ENCODE results near the gene FCAMR. TPM values are rescaled to one million over a fixed set of nuclear protein-coding genes. Genes with fewer than 3 reads are reported as not detected.

FCAMR gene
- total RNA-seq, 1 donor from 2014 or later, result not detected

DNA sequence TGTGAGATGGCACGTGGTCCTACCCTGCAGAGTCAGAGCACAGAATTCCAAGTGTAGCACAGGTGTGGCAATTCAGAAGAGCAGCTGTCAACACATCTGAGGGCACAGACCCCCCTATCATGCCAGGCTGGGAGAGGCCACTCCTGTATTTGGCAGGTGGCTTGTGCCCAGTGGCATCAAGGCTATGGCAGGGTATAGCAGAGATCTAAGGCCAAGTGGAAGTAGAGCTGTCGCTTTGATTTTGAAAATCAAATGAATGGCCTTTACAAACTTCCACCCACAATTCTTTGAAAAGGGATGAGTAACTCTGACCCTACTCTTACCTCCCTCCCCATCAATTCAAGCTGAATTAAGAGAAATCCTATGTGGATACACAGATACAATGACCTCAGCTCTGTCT is 48.9 kb upstream of the FCAMR start:
- H3K27me3 Mint-ChIP-seq (ENCODE audit: low read depth, unreplicated experiment), result peaks cover 5% of the 10 kb centered on the region
- H3K36me3 Mint-ChIP-seq (ENCODE audit: low read depth, unreplicated experiment), result no peaks in the 10 kb centered on the region
- Histone ChIP-seq H3K4me2 (ENCODE audit: low read length) (no peak overlapping the region), H3K4me3 (ENCODE audit: insufficient read depth, low read depth, low read length) (no peak overlapping the region), H4K20me1 (ENCODE audit: insufficient read depth, low read length) (no peaks in the 10 kb centered on the region), H3K9me3 (ENCODE audit: insufficient read depth, low read depth, low read length) (no peaks in the 10 kb centered on the region), H3K36me3 (ENCODE audit: insufficient read depth, low read length) (no peaks in the 10 kb centered on the region), H3K27ac (ENCODE audit: low read depth, low read length) (no peak overlapping the region), H3K9ac (ENCODE audit: low read length) (no peak overlapping the region), H3K79me2 (ENCODE audit: insufficient read depth, low read length) (no peaks in the 10 kb centered on the region), H3K27me3 (ENCODE audit: insufficient read depth, low read length) (no peaks in the 10 kb centered on the region), H2AFZ (ENCODE audit: low read depth, low read length) (no peak overlapping the region), H3K4me1 (ENCODE audit: insufficient read depth, low read length) (peaks cover 22% of the 10 kb centered on the region)
- TF ChIP-seq EZH2 (IDR thresholded peaks at IDR 0.05; ENCODE audit: insufficient read depth, low read length), result no peak
- no peak overlapping the region for H3K27ac Mint-ChIP-seq (ENCODE audit: unreplicated experiment)
- no peaks in the 10 kb centered on the region for H3K9me3 Mint-ChIP-seq (ENCODE audit: unreplicated experiment)
- DNase-seq (ENCODE audit: low read depth), result no peak
- FAIRE-seq, result no peak
- peaks cover 14% of the 10 kb centered on the region for H3K4me1 Mint-ChIP-seq (ENCODE audit: low read depth, unreplicated experiment)
- H3K4me3 Mint-ChIP-seq (ENCODE audit: unreplicated experiment), result no peak overlapping the region

GRCh38 chr1:207018707-207019106 is 48.4 kb upstream of the FCAMR start:
- Mint-ChIP-seq H3K27ac (ENCODE audit: unreplicated experiment) (no peak overlapping the region), H3K4me1 (ENCODE audit: low read depth, unreplicated experiment) (peaks cover 11% of the 10 kb centered on the region), H3K4me3 (ENCODE audit: unreplicated experiment) (no peak overlapping the region), H3K9me3 (ENCODE audit: unreplicated experiment) (no peaks in the 10 kb centered on the region), H3K36me3 (ENCODE audit: low read depth, unreplicated experiment) (no peaks in the 10 kb centered on the region), H3K27me3 (ENCODE audit: low read depth, unreplicated experiment) (peaks cover 5% of the 10 kb centered on the region)
- Histone ChIP-seq H3K4me1 (ENCODE audit: insufficient read depth, low read length) (peaks cover 19% of the 10 kb centered on the region), H3K4me3 (ENCODE audit: insufficient read depth, low read depth, low read length) (no peak overlapping the region), H3K27me3 (ENCODE audit: insufficient read depth, low read length) (no peaks in the 10 kb centered on the region), H3K9me3 (ENCODE audit: insufficient read depth, low read depth, low read length) (no peaks in the 10 kb centered on the region), H3K36me3 (ENCODE audit: insufficient read depth, low read length) (no peaks in the 10 kb centered on the region), H3K4me2 (ENCODE audit: low read length) (no peak overlapping the region), H3K9ac (ENCODE audit: low read length) (no peak overlapping the region), H3K27ac (ENCODE audit: low read depth, low read length) (no peak overlapping the region), H3K79me2 (ENCODE audit: insufficient read depth, low read length) (no peaks in the 10 kb centered on the region), H4K20me1 (ENCODE audit: insufficient read depth, low read length) (no peaks in the 10 kb centered on the region), H2AFZ (ENCODE audit: low read depth, low read length) (no peak overlapping the region)
- DNase-seq (ENCODE audit: low read depth) (no peak), FAIRE-seq (no peak)
- TF ChIP-seq, protein P1, sequence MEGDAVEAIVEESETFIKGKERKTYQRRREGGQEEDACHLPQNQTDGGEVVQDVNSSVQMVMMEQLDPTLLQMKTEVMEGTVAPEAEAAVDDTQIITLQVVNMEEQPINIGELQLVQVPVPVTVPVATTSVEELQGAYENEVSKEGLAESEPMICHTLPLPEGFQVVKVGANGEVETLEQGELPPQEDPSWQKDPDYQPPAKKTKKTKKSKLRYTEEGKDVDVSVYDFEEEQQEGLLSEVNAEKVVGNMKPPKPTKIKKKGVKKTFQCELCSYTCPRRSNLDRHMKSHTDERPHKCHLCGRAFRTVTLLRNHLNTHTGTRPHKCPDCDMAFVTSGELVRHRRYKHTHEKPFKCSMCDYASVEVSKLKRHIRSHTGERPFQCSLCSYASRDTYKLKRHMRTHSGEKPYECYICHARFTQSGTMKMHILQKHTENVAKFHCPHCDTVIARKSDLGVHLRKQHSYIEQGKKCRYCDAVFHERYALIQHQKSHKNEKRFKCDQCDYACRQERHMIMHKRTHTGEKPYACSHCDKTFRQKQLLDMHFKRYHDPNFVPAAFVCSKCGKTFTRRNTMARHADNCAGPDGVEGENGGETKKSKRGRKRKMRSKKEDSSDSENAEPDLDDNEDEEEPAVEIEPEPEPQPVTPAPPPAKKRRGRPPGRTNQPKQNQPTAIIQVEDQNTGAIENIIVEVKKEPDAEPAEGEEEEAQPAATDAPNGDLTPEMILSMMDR (IDR thresholded peaks at IDR 0.05; ENCODE audit: insufficient read depth, low read depth, low read length), result no peak
- no peak for TF ChIP-seq EZH2 (IDR thresholded peaks at IDR 0.05; ENCODE audit: insufficient read depth, low read length)

GRCh38 chr1:207017615-207018559 is 47.6 kb upstream of the FCAMR start:
- no peaks in the 10 kb centered on the region for H3K36me3 Mint-ChIP-seq (ENCODE audit: low read depth, unreplicated experiment)
- no peak for TF ChIP-seq EZH2 (IDR thresholded peaks at IDR 0.05; ENCODE audit: insufficient read depth, low read length)
- TF ChIP-seq, protein P1 (IDR thresholded peaks at IDR 0.05; ENCODE audit: insufficient read depth, low read depth, low read length), result no peak
- H3K27ac Mint-ChIP-seq (ENCODE audit: unreplicated experiment), result no peak overlapping the region
- H3K4me3 Mint-ChIP-seq (ENCODE audit: unreplicated experiment), result no peak overlapping the region
- no peaks in the 10 kb centered on the region for H3K9me3 Mint-ChIP-seq (ENCODE audit: unreplicated experiment)
- Histone ChIP-seq H3K9me3 (ENCODE audit: insufficient read depth, low read depth, low read length) (no peaks in the 10 kb centered on the region), H3K79me2 (ENCODE audit: insufficient read depth, low read length) (no peaks in the 10 kb centered on the region), H3K4me3 (ENCODE audit: insufficient read depth, low read depth, low read length) (no peak overlapping the region), H3K27me3 (ENCODE audit: insufficient read depth, low read length) (no peaks in the 10 kb centered on the region), H4K20me1 (ENCODE audit: insufficient read depth, low read length) (no peaks in the 10 kb centered on the region), H2AFZ (ENCODE audit: low read depth, low read length) (no peak overlapping the region), H3K4me2 (ENCODE audit: low read length) (no peak overlapping the region), H3K9ac (ENCODE audit: low read length) (no peak overlapping the region), H3K4me1 (ENCODE audit: insufficient read depth, low read length) (peaks cover 19% of the 10 kb centered on the region), H3K27ac (ENCODE audit: low read depth, low read length) (no peak overlapping the region), H3K36me3 (ENCODE audit: insufficient read depth, low read length) (no peaks in the 10 kb centered on the region)
- peaks cover 11% of the 10 kb centered on the region for H3K4me1 Mint-ChIP-seq (ENCODE audit: low read depth, unreplicated experiment)
- peaks cover 5% of the 10 kb centered on the region for H3K27me3 Mint-ChIP-seq (ENCODE audit: low read depth, unreplicated experiment)
- no peak for FAIRE-seq
- DNase-seq (ENCODE audit: low read depth), result no peak

Data from astrocyte (in vitro differentiated cells and primary cell).